Gastrocnemius medialis (tissue), 4 donors: Measurements from ENCODE around the gene WNT7A. TPM values are rescaled to one million over a fixed set of nuclear protein-coding genes. Genes with fewer than 3 reads are reported as not detected.

Experiments used
- ATAC-seq, 2 donors: fragments of 150-250 bp; one replicate each; pipeline ENCODE4 v1.9.1; 2016
- DNase-seq, 2 donors: peaks; one replicate each; pipeline ENCODE4 v3.0.0-alpha.2; 2019
- H3K27ac ChIP-seq, 4 donors: fragments of 200-600 bp; sonication (generic); 1 replicate in 1 of 4; 2 replicates in 3 of 4; pipeline ENCODE4 v1.5.1; 2016 to 2018; ENCODE audit warnings: mild to moderate bottlenecking in 2 of 4, moderate library complexity in 1 of 4
- H3K27me3 ChIP-seq, 3 donors: fragments of 200-600 bp; sonication (generic) in 2 of 3; 1 replicate in 1 of 3; 2 replicates in 2 of 3; pipeline versions ENCODE4 v1.5.1 to v1.6.0; 2016 to 2019; ENCODE audit warnings: mild to moderate bottlenecking in 1 of 3, moderate library complexity in 1 of 3
- H3K36me3 ChIP-seq, 2 donors: fragments of 200-600 bp; sonication (generic) in 1 of 2; one replicate each; pipeline ENCODE4 v1.5.1; 2017 to 2018
- H3K4me1 ChIP-seq, 2 donors: fragments of 200-600 bp; sonication (generic) in 1 of 2; one replicate each; pipeline ENCODE4 v1.5.1; 2016 to 2017; ENCODE audit warnings: mild to moderate bottlenecking in 2 of 2
- H3K4me3 ChIP-seq, 4 donors: fragments of 200-600 bp; sonication (generic) in 3 of 4; 1 replicate in 1 of 4; 2 replicates in 3 of 4; pipeline ENCODE4 v1.5.1; 2016 to 2019; ENCODE audit warnings: mild to moderate bottlenecking in 2 of 4
- H3K9me3 ChIP-seq, 3 donors: fragments of 200-600 bp; sonication (generic) in 2 of 3; 1 replicate in 1 of 3; 2 replicates in 2 of 3; pipeline ENCODE4 v1.5.1; 2016 to 2019
- POLR2A ChIP-seq, 2 donors: fragments of 450-650 bp; IDR thresholded peaks; one replicate each; pipeline ENCODE4 v1.6.1; 2017; ENCODE audit warnings: antibody characterized with exemption in 2 of 2, mild to moderate bottlenecking in 2 of 2, moderate library complexity in 2 of 2
- in situ Hi-C, 4 donors: fragments of 200-750 bp; cut with MboI; loops; one replicate each; pipeline versions ENCODE4 v1.15.0 to v1.8.0; 2017; ENCODE audit warnings: low sequenced_read_pairs in 4 of 4
- intact Hi-C: fragments of 100-400 bp; cut with DNase I; formaldehyde crosslinking; loops from one replicate; pipeline ENCODE4 v1.15.1; 2023; ENCODE audit warnings: low total_unique reads
- total RNA-seq, 4 donors: library from RNA; depleted of rRNA; stranded (reverse); fragments of >200 nt; gene quantifications; one replicate each; pipeline versions ENCODE4 v1.1.0 to v1.2.3, GENCODE V29; 2016
- TF ChIP-seq, protein P1 (sequence below), 5 experiments: fragments of 450-650 bp in 3 of 5; fragments of 200-600 bp in 2 of 5; sonication (generic) in 2 of 5; IDR thresholded peaks in 4 of 5; conservative IDR thresholded peaks in 1 of 5; 1 replicate in 4 of 5; 2 replicates in 1 of 5; pipeline ENCODE4 v1.5.1; 2016 to 2019; ENCODE audit warnings: antibody characterized with exemption in 5 of 5, mild to moderate bottlenecking in 3 of 5, moderate library complexity in 3 of 5

WNT7A gene
- total RNA-seq, 4 donors from 2014 or later, result not detected

DNA sequence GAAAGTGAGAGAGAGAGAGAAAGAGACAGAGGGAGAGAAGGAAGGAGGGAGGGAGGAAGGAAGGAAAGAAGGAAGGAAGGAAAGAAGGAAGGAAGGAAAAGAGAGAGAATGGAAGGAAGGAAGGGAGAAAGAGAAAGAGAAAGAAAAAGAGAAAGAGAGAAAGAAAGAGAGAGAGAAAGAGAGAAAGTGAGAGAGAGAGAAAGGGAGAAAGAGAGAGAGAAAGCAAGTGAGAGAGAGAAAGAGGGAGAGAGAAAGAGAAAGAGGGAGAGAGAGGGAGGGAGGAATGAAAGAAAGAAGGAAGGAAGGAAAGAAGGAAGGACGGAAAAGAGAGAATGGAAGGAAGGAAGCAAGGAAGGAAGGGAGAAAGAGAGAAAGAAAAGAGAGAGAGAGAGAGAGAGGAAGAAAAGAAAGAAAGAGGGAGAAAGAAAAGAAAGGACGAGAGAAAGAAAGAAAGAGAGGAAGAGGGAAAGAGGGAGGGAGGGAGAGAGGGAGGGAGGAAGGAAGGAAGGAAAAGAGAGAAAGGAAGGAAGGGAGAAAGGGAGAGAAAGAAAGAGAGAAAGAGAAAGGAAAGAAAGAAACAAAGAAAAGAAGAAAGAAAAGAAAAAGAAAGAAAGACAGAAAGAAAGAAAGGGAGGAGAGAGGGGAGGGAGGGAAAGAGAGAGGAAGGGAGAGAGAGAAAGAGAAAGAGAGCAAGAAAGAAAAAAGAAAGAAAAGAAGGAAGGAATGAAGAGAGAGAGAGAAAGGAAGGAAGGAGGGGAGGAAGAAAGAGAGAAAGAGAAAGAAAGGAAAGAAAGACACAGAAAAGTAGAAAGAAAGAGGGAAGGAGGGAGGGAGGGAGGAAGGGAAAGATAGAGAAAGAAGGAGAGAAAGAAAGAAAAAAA, 10.8 kb downstream of the WNT7A start:
- ATAC-seq (no peak), DNase-seq (no peak)
- intact Hi-C loops, result no loop called here
- Histone ChIP-seq H3K36me3 (no peaks in the 10 kb centered on the region), H3K27ac (no peak overlapping the region), H3K4me3 (no peak overlapping the region), H3K4me1 (no peaks in the 10 kb centered on the region), H3K9me3 (no peaks in the 10 kb centered on the region), H3K27me3 (peaks cover 0 to 15% (median 0%) of the 10 kb centered on the region in 3 donors)
- in situ Hi-C loops, result no loop called here
- TF ChIP-seq POLR2A (IDR thresholded peaks at IDR 0.05), result no peak
- TF ChIP-seq, protein P1, sequence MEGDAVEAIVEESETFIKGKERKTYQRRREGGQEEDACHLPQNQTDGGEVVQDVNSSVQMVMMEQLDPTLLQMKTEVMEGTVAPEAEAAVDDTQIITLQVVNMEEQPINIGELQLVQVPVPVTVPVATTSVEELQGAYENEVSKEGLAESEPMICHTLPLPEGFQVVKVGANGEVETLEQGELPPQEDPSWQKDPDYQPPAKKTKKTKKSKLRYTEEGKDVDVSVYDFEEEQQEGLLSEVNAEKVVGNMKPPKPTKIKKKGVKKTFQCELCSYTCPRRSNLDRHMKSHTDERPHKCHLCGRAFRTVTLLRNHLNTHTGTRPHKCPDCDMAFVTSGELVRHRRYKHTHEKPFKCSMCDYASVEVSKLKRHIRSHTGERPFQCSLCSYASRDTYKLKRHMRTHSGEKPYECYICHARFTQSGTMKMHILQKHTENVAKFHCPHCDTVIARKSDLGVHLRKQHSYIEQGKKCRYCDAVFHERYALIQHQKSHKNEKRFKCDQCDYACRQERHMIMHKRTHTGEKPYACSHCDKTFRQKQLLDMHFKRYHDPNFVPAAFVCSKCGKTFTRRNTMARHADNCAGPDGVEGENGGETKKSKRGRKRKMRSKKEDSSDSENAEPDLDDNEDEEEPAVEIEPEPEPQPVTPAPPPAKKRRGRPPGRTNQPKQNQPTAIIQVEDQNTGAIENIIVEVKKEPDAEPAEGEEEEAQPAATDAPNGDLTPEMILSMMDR (IDR thresholded peaks at IDR 0.05 in 4 of 5, conservative IDR thresholded peaks at IDR 0.05 in 1 of 5), result no peak

DNA sequence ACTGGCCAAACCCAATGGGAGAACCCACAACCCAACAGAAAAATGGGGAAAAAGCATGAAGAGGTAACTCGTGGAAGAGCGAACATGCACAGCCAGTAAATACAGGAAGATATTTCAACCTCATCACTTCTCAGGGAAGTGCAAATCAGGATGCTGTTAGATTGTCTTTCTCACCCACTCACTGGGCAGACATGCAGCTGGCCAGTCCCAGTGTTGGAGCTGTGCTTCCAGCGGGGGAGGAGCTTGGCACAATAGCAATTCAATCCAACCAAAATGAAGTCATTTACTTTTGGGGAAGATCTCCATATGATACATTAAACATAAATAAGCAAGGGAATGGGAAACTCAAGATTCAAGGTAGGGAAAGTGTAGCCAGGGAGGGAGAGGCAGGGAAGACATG, 12.1 kb downstream of the WNT7A start:
- no peaks in the 10 kb centered on the region for H3K9me3 ChIP-seq
- in situ Hi-C loops, result no loop called here
- ATAC-seq (no peak), DNase-seq (no peak)
- no peak overlapping the region for H3K4me3 ChIP-seq
- H3K27me3 ChIP-seq, result peaks cover 0 to 15% (median 0%) of the 10 kb centered on the region in 3 donors
- no peaks in the 10 kb centered on the region for H3K4me1 ChIP-seq
- no peaks in the 10 kb centered on the region for H3K36me3 ChIP-seq
- TF ChIP-seq POLR2A (IDR thresholded peaks at IDR 0.05), result no peak
- TF ChIP-seq, protein P1 (IDR thresholded peaks at IDR 0.05 in 4 of 5, conservative IDR thresholded peaks at IDR 0.05 in 1 of 5), result no peak
- no peak overlapping the region for H3K27ac ChIP-seq
- intact Hi-C loops, result no loop called here

DNA sequence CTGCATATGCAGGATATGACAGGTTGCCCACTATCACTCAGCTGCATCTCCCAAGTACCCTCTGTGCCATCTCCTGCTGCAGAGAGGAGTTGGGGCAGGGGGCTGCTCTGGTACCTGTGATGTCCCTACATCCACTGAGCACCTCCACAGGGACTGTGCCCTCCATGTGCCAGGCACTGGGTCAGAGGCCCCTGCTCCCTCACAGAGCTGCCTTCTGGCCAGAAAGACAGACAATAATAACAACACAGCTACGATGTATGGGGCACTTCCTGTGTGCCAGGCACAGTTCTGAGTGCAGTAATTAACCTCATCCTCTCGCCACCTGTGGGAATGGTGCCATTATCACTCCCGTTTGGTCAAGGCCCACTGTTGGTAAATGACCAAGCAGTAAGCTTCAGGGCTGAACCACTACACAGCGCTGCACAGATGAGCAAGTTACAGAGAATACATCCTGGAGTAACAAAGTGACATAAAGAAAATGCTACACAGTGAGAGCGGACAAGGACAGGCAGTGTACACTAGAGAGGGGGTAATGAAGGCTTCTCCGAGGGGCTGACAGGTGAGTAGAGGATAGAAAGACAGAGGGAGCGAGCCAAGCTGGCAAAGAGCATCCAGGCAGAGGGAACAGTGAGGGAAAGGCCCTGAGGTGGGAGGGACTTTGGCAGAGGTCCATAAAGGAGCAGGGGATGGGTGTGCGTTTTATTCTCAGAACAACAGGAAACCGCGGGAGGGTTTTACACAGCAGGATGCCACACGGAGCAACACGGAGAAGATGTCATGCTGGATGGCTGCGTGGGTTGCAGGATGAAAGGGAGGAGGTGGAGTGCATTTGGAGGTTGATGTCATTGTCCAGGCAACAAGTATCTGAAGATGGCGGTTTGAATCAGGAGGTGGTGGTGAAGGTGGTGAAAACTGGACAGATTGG, 13.6 kb downstream of the WNT7A start:
- Histone ChIP-seq H3K4me1 (no peaks in the 10 kb centered on the region), H3K27me3 (peaks cover 0 to 19% (median 5%) of the 10 kb centered on the region in 3 donors), H3K36me3 (no peaks in the 10 kb centered on the region), H3K27ac (no peak overlapping the region), H3K9me3 (no peaks in the 10 kb centered on the region), H3K4me3 (no peak overlapping the region)
- DNase-seq (no peak), ATAC-seq (no peak)
- no peak for TF ChIP-seq POLR2A (IDR thresholded peaks at IDR 0.05)
- TF ChIP-seq, protein P1 (IDR thresholded peaks at IDR 0.05 in 4 of 5, conservative IDR thresholded peaks at IDR 0.05 in 1 of 5), result no peak
- intact Hi-C loops (no loop called here), in situ Hi-C loops (no loop called here)

DNA sequence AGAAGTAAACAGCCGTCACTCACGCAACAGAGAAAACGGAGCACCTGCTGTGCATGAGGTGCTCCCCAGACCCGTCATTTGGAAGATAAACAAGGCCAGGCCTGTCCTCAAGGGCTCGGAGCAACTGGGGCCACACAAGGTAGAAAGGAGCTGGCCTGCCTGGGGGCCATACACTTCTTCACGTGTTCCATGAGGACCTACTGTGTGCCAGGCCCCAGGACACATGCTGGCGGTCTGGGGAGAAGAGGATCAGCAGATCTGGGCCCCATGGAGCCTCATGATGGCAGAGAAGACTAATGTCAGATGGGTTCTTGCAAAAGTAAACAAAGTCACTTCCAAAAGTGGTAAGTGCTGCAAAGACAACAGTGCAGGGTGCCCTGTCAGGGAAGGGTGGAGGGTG, 14.3 kb downstream of the WNT7A start:
- no peak overlapping the region for H3K27ac ChIP-seq
- no peaks in the 10 kb centered on the region for H3K9me3 ChIP-seq
- H3K4me1 ChIP-seq, result no peaks in the 10 kb centered on the region
- DNase-seq (no peak), ATAC-seq (no peak)
- no peaks in the 10 kb centered on the region for H3K36me3 ChIP-seq
- no peak overlapping the region for H3K4me3 ChIP-seq
- peaks cover 0 to 21% (median 8%) of the 10 kb centered on the region in 3 donors for H3K27me3 ChIP-seq
- intact Hi-C loops (no loop called here), in situ Hi-C loops (no loop called here)
- TF ChIP-seq POLR2A (IDR thresholded peaks at IDR 0.05), result no peak
- TF ChIP-seq, protein P1 (IDR thresholded peaks at IDR 0.05 in 4 of 5, conservative IDR thresholded peaks at IDR 0.05 in 1 of 5), result no peak
